ENCODE results near the gene THAP4. TPM values are rescaled to one million over a fixed set of nuclear protein-coding genes. Genes with fewer than 3 reads are reported as not detected.

THAP4 gene
- total RNA-seq, 1 donor from 2014 or later = 50.1 TPM

GRCh38 chr2:241538838-241539615 lies 97.9 kb downstream of the THAP4 start:
- TF ChIP-seq CTCF (IDR thresholded peaks at IDR 0.05; ENCODE audit: unreplicated experiment) = no peak
- no peak for DNase-seq (ENCODE audit: low spot score in 2 of 2, unreplicated experiment in 2 of 2)
- H3K27me3 Mint-ChIP-seq (ENCODE audit: low read depth) = peaks cover 20% of the 10 kb centered on the region
- no peak overlapping the region for H3K4me3 Mint-ChIP-seq
- no peaks in the 10 kb centered on the region for H3K36me3 Mint-ChIP-seq
- no peaks in the 10 kb centered on the region for H3K9me3 Mint-ChIP-seq
- peaks cover 9% of the 10 kb centered on the region for H3K4me1 Mint-ChIP-seq
- no peak overlapping the region for H3K27ac Mint-ChIP-seq

GRCh38 chr2:241535871-241536655 lies 100.9 kb downstream of the THAP4 start:
- H3K27me3 Mint-ChIP-seq (ENCODE audit: low read depth) = peaks cover 6% of the 10 kb centered on the region
- peaks cover 9% of the 10 kb centered on the region for H3K4me1 Mint-ChIP-seq
- no peaks in the 10 kb centered on the region for H3K9me3 Mint-ChIP-seq
- H3K4me3 Mint-ChIP-seq = no peak overlapping the region
- no peak for DNase-seq (ENCODE audit: low spot score in 2 of 2, unreplicated experiment in 2 of 2)
- no peak for TF ChIP-seq CTCF (IDR thresholded peaks at IDR 0.05; ENCODE audit: unreplicated experiment)
- H3K36me3 Mint-ChIP-seq = no peaks in the 10 kb centered on the region
- no peak overlapping the region for H3K27ac Mint-ChIP-seq

GRCh38 chr2:241534701-241535375 lies 102.1 kb downstream of the THAP4 start:
- no peaks in the 10 kb centered on the region for H3K36me3 Mint-ChIP-seq

More at GRCh38 chr2:241534701-241535375, 102.1 kb downstream of the THAP4 start:
- no peak for TF ChIP-seq CTCF (IDR thresholded peaks at IDR 0.05; ENCODE audit: unreplicated experiment)
- Mint-ChIP-seq H3K9me3 (no peaks in the 10 kb centered on the region), H3K27ac (no peak overlapping the region), H3K4me1 (peaks cover 5% of the 10 kb centered on the region), H3K27me3 (ENCODE audit: low read depth) (peaks cover 2% of the 10 kb centered on the region), H3K4me3 (no peak overlapping the region)
- no peak for DNase-seq (ENCODE audit: low spot score in 2 of 2, unreplicated experiment in 2 of 2)

Other genes starting within 250 kb of the THAP4 start
- 183 to 193 TPM (median 192 TPM) in 3 replicates for gene STK25, start 128.6 kb downstream of the THAP4 start, total RNA-seq
- 33.0 to 37.2 TPM (median 36.0 TPM) in 3 replicates for gene BOK, start 78.4 kb downstream of the THAP4 start, total RNA-seq
- gene ATG4B, start 535 bp upstream of the THAP4 start, total RNA-seq = 125 to 135 TPM (median 133 TPM) in 3 replicates
- 32.1 to 36.5 TPM (median 35.0 TPM) in 3 replicates for gene DTYMK, start 49.7 kb upstream of the THAP4 start, total RNA-seq
- 50.8 to 56.9 TPM (median 51.8 TPM) in 3 replicates for gene ING5, start 64.9 kb upstream of the THAP4 start, total RNA-seq
- 55.5 to 60.3 TPM (median 56.6 TPM) in 3 replicates for gene D2HGDH, start 97.5 kb upstream of the THAP4 start, total RNA-seq
- gene GAL3ST2, start 139.7 kb upstream of the THAP4 start, total RNA-seq = 0.86 to 1.1 TPM (median 1.1 TPM) in 3 replicates
- 0.87 to 1.8 TPM (median 1.7 TPM) in 3 replicates for gene NEU4, start 172.0 kb upstream of the THAP4 start, total RNA-seq
- not detected in 3 replicates for gene PDCD1, start 221.7 kb upstream of the THAP4 start, total RNA-seq
- not detected in 3 replicates for gene RTP5, start 232.6 kb upstream of the THAP4 start, total RNA-seq